CD14-positive monocyte (primary cell): Measurements from ENCODE around the gene DENND5B. TPM values are rescaled to one million over a fixed set of nuclear protein-coding genes. Genes with fewer than 3 reads are reported as not detected.
"Not testable (repeated sequence)": the region's sequence is repeated elsewhere in the genome, so short reads cannot be mapped to it uniquely, and the experiment has no call there.

ENCODE experiments used
- DNase-seq, 3 donors: peaks; one replicate each; pipeline ENCODE4 v3.0.0-alpha.2; 2011 to 2022
- H2AFZ ChIP-seq: 2 replicates; pipeline ENCODE4 v1.6.0; 2012; ENCODE audit warnings: mild to moderate bottlenecking, low read depth, low read length, inconsistent platforms; ENCODE audit not compliant: insufficient read depth, poor library complexity, severe bottlenecking
- H3K27ac ChIP-seq, 2 donors: 1 replicate in 1 of 2; 2 replicates in 1 of 2; pipeline ENCODE4 v1.5.1; 2012 to 2013; ENCODE audit warnings: low read length in 2 of 2, control low read depth in 1 of 2, inconsistent platforms in 1 of 2, low read depth in 1 of 2, mild to moderate bottlenecking in 1 of 2
- H3K27me3 ChIP-seq, 2 donors: one replicate each; pipeline versions ENCODE4 v1.6.0 to v1.6.1; 2011 to 2013; ENCODE audit warnings: low read length in 2 of 2; ENCODE audit not compliant: control insufficient read depth in 2 of 2, insufficient read depth in 2 of 2
- H3K36me3 ChIP-seq, 2 donors: replicated peaks in 1 of 2; 1 replicate in 1 of 2; 2 replicates in 1 of 2; pipeline versions ENCODE4 v1.5.1 to v1.6.1; 2012 to 2013; ENCODE audit warnings: low read length in 2 of 2, control low read depth in 1 of 2, inconsistent platforms in 1 of 2, mild to moderate bottlenecking in 1 of 2; ENCODE audit not compliant: insufficient read depth in 2 of 2, control insufficient read depth in 1 of 2
- H3K4me1 ChIP-seq, 2 donors: 1 replicate in 1 of 2; 2 replicates in 1 of 2; pipeline versions ENCODE4 v1.5.1 to v1.6.1; 2012 to 2013; ENCODE audit warnings: low read length in 2 of 2, control low read depth in 1 of 2, inconsistent platforms in 1 of 2, mild to moderate bottlenecking in 1 of 2, moderate library complexity in 1 of 2; ENCODE audit not compliant: insufficient read depth in 2 of 2, control insufficient read depth in 1 of 2
- H3K4me2 ChIP-seq: replicated peaks from 2 replicates; pipeline ENCODE3; 2012; ENCODE audit warnings: low read length, moderate library complexity, mild to moderate bottlenecking; ENCODE audit not compliant: poor library complexity, severe bottlenecking; ENCODE audit errors: extremely low read depth
- H3K4me3 ChIP-seq, 3 experiments: fragments of 200-600 bp in 1 of 3; sonication (generic) in 1 of 3; replicated peaks in 1 of 3; 1 replicate in 2 of 3; 2 replicates in 1 of 3; pipeline ENCODE4 v1.5.1; 2011 to 2013; ENCODE audit warnings: low read length in 3 of 3, mild to moderate bottlenecking in 3 of 3, control low read depth in 2 of 3, low read depth in 2 of 3, inconsistent platforms in 1 of 3, moderate library complexity in 1 of 3
- H3K79me2 ChIP-seq: 2 replicates; pipeline ENCODE4 v1.6.0; 2012; ENCODE audit warnings: mild to moderate bottlenecking, control low read depth, inconsistent platforms, low read length, moderate library complexity; ENCODE audit not compliant: insufficient read depth
- H3K9ac ChIP-seq: 2 replicates; pipeline ENCODE4 v1.6.0; 2017; ENCODE audit warnings: low read length, mild to moderate bottlenecking; ENCODE audit not compliant: insufficient read depth, poor library complexity, severe bottlenecking
- H3K9me3 ChIP-seq, 2 donors: replicated peaks in 1 of 2; 1 replicate in 1 of 2; 2 replicates in 1 of 2; pipeline versions ENCODE4 v1.5.1 to v1.6.1; 2012 to 2013; ENCODE audit warnings: low read length in 2 of 2, control low read depth in 1 of 2; ENCODE audit not compliant: control insufficient read depth in 1 of 2, insufficient read depth in 1 of 2
- H4K20me1 ChIP-seq: 2 replicates; pipeline ENCODE4 v1.6.0; 2012; ENCODE audit warnings: mild to moderate bottlenecking, low read length, control low read depth, moderate library complexity; ENCODE audit not compliant: insufficient read depth
- H3K27ac Mint-ChIP-seq, 7 donors: one replicate each; pipeline ENCODE4 v1.8.0; 2020; ENCODE audit warnings: mild to moderate bottlenecking in 7 of 7, mixed read lengths in 7 of 7, moderate library complexity in 6 of 7, inconsistent platforms in 2 of 7
- H3K27me3 Mint-ChIP-seq, 3 donors: one replicate each; pipeline ENCODE4 v1.8.0; 2021 to 2022; ENCODE audit warnings: low read depth in 3 of 3, mild to moderate bottlenecking in 3 of 3, mixed read lengths in 3 of 3, moderate library complexity in 3 of 3, inconsistent platforms in 1 of 3
- H3K36me3 Mint-ChIP-seq, 2 donors: one replicate each; pipeline ENCODE4 v1.8.0; 2020; ENCODE audit warnings: mixed read lengths in 2 of 2, inconsistent platforms in 1 of 2, mild to moderate bottlenecking in 1 of 2
- H3K4me1 Mint-ChIP-seq: one replicate; pipeline ENCODE4 v1.8.0; 2020; ENCODE audit warnings: mild to moderate bottlenecking, mixed read lengths
- H3K4me3 Mint-ChIP-seq, 2 donors: one replicate each; pipeline ENCODE4 v1.8.0; 2020; ENCODE audit warnings: mild to moderate bottlenecking in 2 of 2, mixed read lengths in 2 of 2, moderate library complexity in 1 of 2
- H3K9me3 Mint-ChIP-seq, 7 donors: one replicate each; pipeline ENCODE4 v1.8.0; 2020 to 2022; ENCODE audit warnings: mixed read lengths in 7 of 7, mild to moderate bottlenecking in 6 of 7, moderate library complexity in 6 of 7, inconsistent platforms in 2 of 7
- CTCF ChIP-seq: fragments of 200-600 bp; IDR thresholded peaks from one replicate; pipeline ENCODE4 v1.8.0; 2022; ENCODE audit warnings: antibody characterized with exemption, mild to moderate bottlenecking
- WGBS: methylation state at CpG from one replicate; pipeline ENCODE4 v1.1.5; 2013; ENCODE audit warnings: missing lambda C conversion rate; ENCODE audit not compliant: insufficient coverage; 5-methylcytosine and 5-hydroxymethylcytosine counted together
- intact Hi-C, 2 donors: fragments of 100-400 bp; cut with micrococcal nuclease; formaldehyde crosslinking; loops; one replicate each; pipeline versions ENCODE4 v1.15.0 to v1.15.1; 2023
- polyA plus RNA-seq, 3 donors: library from polyadenylated mRNA; depleted of rRNA in 1 of 3; unstranded in 2 of 3; stranded (reverse) in 1 of 3; fragments of 300-500 nt in 2 of 3; fragments of >200 nt in 1 of 3; fragmentation: Illumina TruSeq in 2 of 3; gene quantifications; 1 replicate in 2 of 3; 2 replicates in 1 of 3; pipeline ENCODE4 v1.2.3, GENCODE V29; 2012 to 2021

DENND5B gene
- polyA plus RNA-seq, 3 donors: 0.23 to 0.36 (median 0.36) TPM

- peaks cover 17% of the 10 kb centered on the region for H3K4me1 Mint-ChIP-seq
- no peak for TF ChIP-seq CTCF
Measured at GRCh38 chr12:31574803-31575575, 15.9 kb downstream of the DENND5B start.

GRCh38 chr12:31574367-31574766 lies 16.6 kb downstream of the DENND5B start:
- H3K4me3 ChIP-seq, H3K27me3 Mint-ChIP-seq, H3K4me3 Mint-ChIP-seq, H3K36me3 Mint-ChIP-seq, H3K27ac Mint-ChIP-seq, H3K9me3 ChIP-seq, H3K36me3 ChIP-seq, H3K27me3 ChIP-seq, H3K4me2 ChIP-seq, H4K20me1 ChIP-seq, H3K27ac ChIP-seq, H3K9ac ChIP-seq, H2AFZ ChIP-seq, H3K9me3 Mint-ChIP-seq, H3K79me2 ChIP-seq, intact Hi-C loops, DNase-seq: not testable (repeated sequence)
- WGBS: 100% methylated on average over 1 of the region's 7 CpGs
- H3K4me1 ChIP-seq: peaks cover 15 to 17% of the 10 kb centered on the region in 2 donors
- H3K4me1 Mint-ChIP-seq: peaks cover 17% of the 10 kb centered on the region

More at GRCh38 chr12:31574803-31575575, 15.9 kb downstream of the DENND5B start:
- no peaks in the 10 kb centered on the region for H3K79me2 ChIP-seq
- peaks cover 15 to 17% of the 10 kb centered on the region in 2 donors for H3K4me1 ChIP-seq
- no peaks in the 10 kb centered on the region for H3K36me3 Mint-ChIP-seq
- peak; percentile 25 to 54 (median 54) for DNase-seq
- no peaks in the 10 kb centered on the region for H3K36me3 ChIP-seq
- H3K4me3 Mint-ChIP-seq: no peak overlapping the region
- H3K27me3 Mint-ChIP-seq: peaks cover 0 to 2% (median 0%) of the 10 kb centered on the region in 3 donors
- no peaks in the 10 kb centered on the region for H3K27me3 ChIP-seq
- no peak overlapping the region for H3K27ac Mint-ChIP-seq
- H4K20me1 ChIP-seq: no peaks in the 10 kb centered on the region
- intact Hi-C loops: no loop called here
- no peak overlapping the region for H3K27ac ChIP-seq
- H2AFZ ChIP-seq: no peak overlapping the region
- H3K9me3 ChIP-seq: no peaks in the 10 kb centered on the region
- H3K4me3 ChIP-seq: no peak overlapping the region
- peaks cover 0 to 4% (median 0%) of the 10 kb centered on the region in 7 donors for H3K9me3 Mint-ChIP-seq
- H3K4me2 ChIP-seq: no peak overlapping the region
- WGBS: no CpG with 5 or more reads among the region's 2 CpGs
- H3K9ac ChIP-seq: no peak overlapping the region
